ENCODE results near the gene TBX10. TPM values are rescaled to one million over a fixed set of nuclear protein-coding genes. Genes with fewer than 3 reads are reported as not detected.
"Not testable (repeated sequence)": the region's sequence is repeated elsewhere in the genome, so short reads cannot be mapped to it uniquely, and the experiment has no call there.

The TBX10 gene
- polyA plus RNA-seq, 1 donor from 2014 or later = not detected

GRCh38 chr11:67605231-67606011 lies 34.1 kb downstream of the TBX10 start:
- H2AFZ ChIP-seq (ENCODE audit: low read depth, low read length) = no peak overlapping the region
- peaks cover 6% of the 10 kb centered on the region for H3K79me2 ChIP-seq (replicated peaks; ENCODE audit: insufficient read depth, low read length)
- no peak overlapping the region for H3K4me3 ChIP-seq (ENCODE audit: low read length)
- no peaks in the 10 kb centered on the region for H3K36me3 ChIP-seq (ENCODE audit: insufficient read depth, low read length)
- no peaks in the 10 kb centered on the region for H3K9me3 ChIP-seq (ENCODE audit: low read length)
- H3K27me3 ChIP-seq (ENCODE audit: insufficient read depth, low read depth, low read length) = no peaks in the 10 kb centered on the region
- no peaks in the 10 kb centered on the region for H3K9me2 ChIP-seq (ENCODE audit: insufficient read depth, low read length)
- TF ChIP-seq CTCF (IDR thresholded peaks at IDR 0.05; ENCODE audit: poor library complexity, severe bottlenecking) = no peak
- TF ChIP-seq POLR2AphosphoS5 (IDR thresholded peaks at IDR 0.05) = no peak
- no peak for TF ChIP-seq RAD21 (conservative IDR thresholded peaks at IDR 0.05)
- no peak overlapping the region for H3K27ac ChIP-seq (ENCODE audit: low read length)
- no peak overlapping the region for H3K9ac ChIP-seq (ENCODE audit: low read length)
- H3K4me2 ChIP-seq (ENCODE audit: low read length) = no peak overlapping the region
- H4K20me1 ChIP-seq (ENCODE audit: insufficient read depth) = no peaks in the 10 kb centered on the region
- H3F3A ChIP-seq (ENCODE audit: insufficient read depth, low read length, poor library complexity, severe bottlenecking) = no peaks in the 10 kb centered on the region

GRCh38 chr11:67604815-67605214 lies 34.7 kb downstream of the TBX10 start:
- H3K9me3 ChIP-seq (ENCODE audit: low read length) = no peaks in the 10 kb centered on the region
- H2AFZ ChIP-seq (ENCODE audit: low read depth, low read length) = no peak overlapping the region
- no peaks in the 10 kb centered on the region for H3K9me2 ChIP-seq (ENCODE audit: insufficient read depth, low read length)
- no peaks in the 10 kb centered on the region for H3F3A ChIP-seq (ENCODE audit: insufficient read depth, low read length, poor library complexity, severe bottlenecking)
- H3K79me2 ChIP-seq (replicated peaks; ENCODE audit: insufficient read depth, low read length) = peaks cover 6% of the 10 kb centered on the region
- H3K27me3 ChIP-seq (ENCODE audit: insufficient read depth, low read depth, low read length) = no peaks in the 10 kb centered on the region
- TF ChIP-seq EP300 (conservative IDR thresholded peaks at IDR 0.05; ENCODE audit: poor library complexity, severe bottlenecking) = no peak
- TF ChIP-seq TAF1 (IDR thresholded peaks at IDR 0.05; ENCODE audit: low read depth) = no peak
- no peak overlapping the region for H3K27ac ChIP-seq (ENCODE audit: low read length)
- no peak overlapping the region for H3K4me2 ChIP-seq (ENCODE audit: low read length)
- H3K9ac ChIP-seq (ENCODE audit: low read length) = no peak overlapping the region
- no peaks in the 10 kb centered on the region for H3K36me3 ChIP-seq (ENCODE audit: insufficient read depth, low read length)
- H3K4me3 ChIP-seq (ENCODE audit: low read length) = no peak overlapping the region
- H4K20me1 ChIP-seq (ENCODE audit: insufficient read depth) = no peaks in the 10 kb centered on the region

GRCh38 chr11:67604119-67604518 lies 35.4 kb downstream of the TBX10 start:
- H3K79me2 ChIP-seq (replicated peaks; ENCODE audit: insufficient read depth, low read length); H4K20me1 ChIP-seq (ENCODE audit: insufficient read depth); H3K4me2 ChIP-seq (ENCODE audit: low read length); H3K9ac ChIP-seq (ENCODE audit: low read length); H3K36me3 ChIP-seq (ENCODE audit: insufficient read depth, low read length); H3K27me3 ChIP-seq (ENCODE audit: insufficient read depth, low read depth, low read length); H3K9me3 ChIP-seq (ENCODE audit: low read length); H2AFZ ChIP-seq (ENCODE audit: low read depth, low read length); H3K4me3 ChIP-seq (ENCODE audit: low read length); H3K27ac ChIP-seq (ENCODE audit: low read length); H3F3A ChIP-seq (ENCODE audit: insufficient read depth, low read length, poor library complexity, severe bottlenecking); H3K9me2 ChIP-seq (ENCODE audit: insufficient read depth, low read length): not testable (repeated sequence)

GRCh38 chr11:67601098-67601497 lies 38.5 kb downstream of the TBX10 start:
- TF ChIP-seq EZH2 (IDR thresholded peaks at IDR 0.05; ENCODE audit: borderline replicate concordance, insufficient read depth, low read length, poor library complexity, severe bottlenecking) (no peak), RAD21 (conservative IDR thresholded peaks at IDR 0.05) (no peak), EP300 (conservative IDR thresholded peaks at IDR 0.05; ENCODE audit: poor library complexity, severe bottlenecking) (no peak), REST (IDR thresholded peaks at IDR 0.05; ENCODE audit: borderline replicate concordance) (no peak), POLR2AphosphoS5 (IDR thresholded peaks at IDR 0.05) (no peak), CTCF (IDR thresholded peaks at IDR 0.05; ENCODE audit: poor library complexity, severe bottlenecking) (no peak), MXI1 (conservative IDR thresholded peaks at IDR 0.05; ENCODE audit: poor library complexity, severe bottlenecking) (no peak), TAF1 (IDR thresholded peaks at IDR 0.05; ENCODE audit: low read depth) (no peak), SMC3 (conservative IDR thresholded peaks at IDR 0.05; ENCODE audit: poor library complexity) (no peak)
- no peaks in the 10 kb centered on the region for H3K9me2 ChIP-seq (ENCODE audit: insufficient read depth, low read length)
- no peaks in the 10 kb centered on the region for H3K36me3 ChIP-seq (ENCODE audit: insufficient read depth, low read length)
- no peak overlapping the region for H3K4me3 ChIP-seq (ENCODE audit: low read length)
- no peaks in the 10 kb centered on the region for H3K27me3 ChIP-seq (ENCODE audit: insufficient read depth, low read depth, low read length)
- no peak overlapping the region for H3K9ac ChIP-seq (ENCODE audit: low read length)
- no peak overlapping the region for H3K27ac ChIP-seq (ENCODE audit: low read length)
- H4K20me1 ChIP-seq (ENCODE audit: insufficient read depth) = no peaks in the 10 kb centered on the region
- H3K9me3 ChIP-seq (ENCODE audit: low read length) = no peaks in the 10 kb centered on the region
- H3K4me2 ChIP-seq (ENCODE audit: low read length) = no peak overlapping the region
- no peaks in the 10 kb centered on the region for H3K79me2 ChIP-seq (replicated peaks; ENCODE audit: insufficient read depth, low read length)
- H3F3A ChIP-seq (ENCODE audit: insufficient read depth, low read length, poor library complexity, severe bottlenecking) = no peaks in the 10 kb centered on the region
- H2AFZ ChIP-seq (ENCODE audit: low read depth, low read length) = no peak overlapping the region

Data from neural cell (in vitro differentiated cells).